ENCODE results near the gene LAG3.
A peak's percentile ranks its signal among the peaks of the same experiment; 100 is the strongest.
"Not testable (repeated sequence)": the region's sequence is repeated elsewhere in the genome, so short reads cannot be mapped to it uniquely, and the experiment has no call there.

LAG3 gene

GRCh38 chr12:6772331-6772695 lies at the start of gene LAG3:
Gene LAG3, plus strand, starts transcription at chr12:6772520. Its CDS starts 333 bp downstream, at chr12:6772853.
- peak in 1 of 2 donors; percentile 64 for DNase-seq (ENCODE audit: low read depth in 2 of 2)

GRCh38 chr12:6722863-6723262 lies 49.5 kb upstream of the LAG3 start:
- DNase-seq (ENCODE audit: low read depth in 2 of 2): no peak

DNA sequence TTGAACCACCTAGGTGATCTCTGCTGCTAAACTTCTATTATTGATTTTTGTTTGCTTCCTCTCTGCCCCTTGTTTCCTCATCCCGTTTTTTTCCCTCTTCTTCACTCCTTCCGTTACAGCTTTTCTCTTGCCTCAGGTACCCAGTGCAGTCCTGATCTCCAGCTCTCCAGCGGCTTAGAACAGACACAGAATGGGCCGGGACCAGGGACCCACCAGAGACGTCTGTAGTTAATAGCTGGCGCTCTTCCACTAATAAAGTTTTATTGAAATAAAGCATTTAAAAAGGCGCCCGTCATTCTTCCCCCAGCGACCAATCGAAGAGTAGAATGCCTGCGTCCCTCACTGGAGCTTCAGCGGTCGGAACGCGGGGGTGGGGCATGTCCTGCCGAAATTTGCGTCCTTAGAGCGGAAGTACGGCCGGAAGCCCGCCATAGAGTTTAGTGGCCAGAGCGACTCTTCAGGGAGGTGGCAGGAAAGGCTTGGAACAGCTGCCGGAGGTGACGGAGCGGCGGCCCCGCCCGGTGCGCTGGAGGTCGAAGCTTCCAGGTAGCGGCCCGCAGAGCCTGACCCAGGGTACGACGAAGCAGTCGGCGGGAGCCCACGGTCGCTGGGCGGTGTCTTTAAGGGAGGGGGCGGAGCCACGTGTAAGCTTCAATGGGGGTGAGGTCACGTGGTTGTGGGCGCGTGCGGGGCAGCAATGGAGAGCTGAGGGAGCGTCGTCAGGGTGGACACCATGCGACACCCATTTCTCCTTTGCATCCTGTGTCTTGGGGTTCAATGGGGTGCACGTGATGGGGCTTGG lies 48.5 kb upstream of the LAG3 start, which contains the start of gene COPS7A:
COPS7A (plus strand) TSS at position 440 of the 802 bp plus-strand sequence. CDS start 611 bp downstream, outside the sequence.
- peak; percentile 90 to 97 for DNase-seq (ENCODE audit: low read depth in 2 of 2)

- no peak for DNase-seq (ENCODE audit: low read depth in 2 of 2)
These were observed 47.9 kb upstream of the LAG3 start for GRCh38 chr12:6724409-6724797.

DNA sequence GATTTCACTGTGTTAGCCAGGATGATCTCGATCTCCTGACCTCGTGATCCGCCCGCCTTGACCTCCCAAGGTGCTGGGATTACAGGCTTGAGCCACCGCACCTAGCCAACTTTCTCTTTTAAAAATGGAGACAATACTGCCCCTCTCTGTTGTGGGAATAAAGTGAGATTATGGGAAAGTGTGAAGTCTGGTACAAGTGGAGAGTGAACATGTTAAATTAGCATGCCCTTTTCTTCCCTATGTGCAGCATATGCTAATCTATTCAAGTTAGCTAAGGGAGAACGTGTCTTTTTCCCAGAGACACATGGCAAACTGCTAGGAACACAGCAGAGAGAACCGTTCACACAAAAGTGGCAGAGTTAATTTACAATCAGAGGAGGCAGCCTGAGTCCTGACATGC lies 47.0 kb upstream of the LAG3 start:
- DNase-seq (ENCODE audit: low read depth in 2 of 2): no peak

DNA sequence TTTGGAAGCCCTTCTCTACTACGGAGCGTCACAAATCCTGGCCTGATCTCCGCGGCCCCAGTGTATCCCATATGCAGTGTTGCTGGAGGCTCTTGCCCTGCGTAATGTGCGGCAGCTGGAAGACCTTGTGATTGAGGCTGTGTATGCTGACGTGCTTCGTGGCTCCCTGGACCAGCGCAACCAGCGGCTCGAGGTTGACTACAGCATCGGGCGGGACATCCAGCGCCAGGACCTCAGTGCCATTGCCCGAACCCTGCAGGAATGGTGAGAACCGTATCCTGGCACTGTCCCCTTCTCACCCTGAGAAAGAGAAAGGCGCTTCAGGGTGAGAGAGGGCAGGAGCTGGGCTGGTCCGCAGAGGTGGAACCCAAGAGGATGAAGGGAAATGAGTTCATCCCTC lies 43.1 kb upstream of the LAG3 start:
- no peak for DNase-seq (ENCODE audit: low read depth in 2 of 2)

- no peak for DNase-seq (ENCODE audit: low read depth in 2 of 2)
These were observed 42.2 kb upstream of the LAG3 start for GRCh38 chr12:6730169-6730568.

GRCh38 chr12:6734506-6735387 lies 37.6 kb upstream of the LAG3 start:
- DNase-seq (ENCODE audit: low read depth in 2 of 2): no peak

DNA sequence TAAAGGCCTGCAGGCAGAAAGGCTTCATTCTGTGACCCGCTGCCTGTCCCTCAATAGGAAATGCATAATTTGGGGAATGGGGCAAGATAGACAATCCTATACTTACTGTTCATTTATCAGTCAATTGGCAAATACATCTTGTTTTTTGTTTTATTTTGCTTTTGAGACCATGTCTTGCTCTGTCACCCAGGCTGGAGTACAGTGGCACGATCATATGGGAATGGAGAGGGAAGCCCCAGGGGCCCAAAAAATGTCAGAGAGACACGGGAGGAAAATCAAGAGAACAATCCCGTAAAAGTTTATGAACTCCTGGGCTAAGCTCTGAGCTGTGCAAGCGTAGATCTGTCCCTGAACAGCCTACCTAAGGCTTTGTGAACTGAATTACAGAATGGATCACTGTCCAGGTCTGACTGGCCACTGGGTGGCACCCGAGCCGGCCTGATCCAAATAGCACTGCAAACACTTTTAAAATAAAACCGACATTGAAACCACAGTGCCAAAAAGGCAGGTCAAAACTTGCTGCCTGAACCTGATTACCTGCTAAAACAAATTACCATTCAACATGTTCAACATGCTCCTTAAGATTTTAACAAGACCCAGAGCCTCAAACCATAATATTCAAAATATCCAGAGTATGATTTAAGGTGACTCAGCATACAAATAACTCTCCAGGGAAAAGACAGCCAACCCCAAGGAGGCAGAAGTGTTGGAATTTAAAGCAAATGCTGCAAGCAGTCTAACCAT lies 36.7 kb upstream of the LAG3 start:
- DNase-seq (ENCODE audit: low read depth in 2 of 2): no peak

- DNase-seq (ENCODE audit: low read depth in 2 of 2): no peak
These were observed 35.6 kb upstream of the LAG3 start for GRCh38 chr12:6736754-6737153.

DNA sequence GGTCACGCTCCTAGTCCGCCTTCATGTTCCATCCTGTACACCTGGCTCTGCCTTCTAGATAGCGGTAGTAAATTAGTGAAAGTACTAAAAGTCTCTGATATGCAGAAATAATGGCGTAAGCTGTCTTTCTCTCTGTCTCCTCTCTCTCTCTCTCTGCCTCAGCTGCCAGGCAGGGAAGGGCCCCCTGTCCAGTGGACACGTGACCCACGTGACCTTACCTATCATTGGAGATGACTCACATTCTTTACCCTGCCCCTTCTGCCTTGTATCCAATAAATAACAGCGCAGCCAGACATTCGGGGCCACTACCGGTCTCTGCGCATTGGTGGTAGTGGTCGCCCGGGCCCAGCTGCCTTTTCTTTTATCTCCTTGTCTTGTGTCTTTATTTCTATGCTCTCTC lies 30.2 kb upstream of the LAG3 start:
- DNase-seq (ENCODE audit: low read depth in 2 of 2): not testable (repeated sequence)

DNA sequence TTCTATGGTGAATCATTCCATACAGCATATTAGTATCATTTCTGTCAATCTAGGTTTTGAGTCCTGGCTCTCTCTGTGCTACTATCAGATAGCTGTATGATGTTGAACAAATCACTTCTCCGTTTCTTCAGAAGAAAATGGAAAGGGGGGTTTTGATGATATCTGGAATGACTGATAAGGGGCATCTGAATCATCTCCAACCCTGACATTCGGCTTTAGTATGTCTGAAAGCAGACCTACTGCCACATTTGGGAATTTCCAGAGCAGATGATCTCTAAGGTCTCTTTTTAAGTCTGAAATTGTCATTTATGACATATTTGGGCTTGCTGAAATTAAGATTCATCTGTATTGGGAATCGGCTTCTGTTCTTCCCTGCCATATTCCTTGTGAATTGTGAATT lies 29.5 kb upstream of the LAG3 start:
- DNase-seq (ENCODE audit: low read depth in 2 of 2): no peak

- not testable (repeated sequence) for DNase-seq (ENCODE audit: low read depth in 2 of 2)
These were observed 29.0 kb upstream of the LAG3 start for GRCh38 chr12:6743300-6743699.

DNA sequence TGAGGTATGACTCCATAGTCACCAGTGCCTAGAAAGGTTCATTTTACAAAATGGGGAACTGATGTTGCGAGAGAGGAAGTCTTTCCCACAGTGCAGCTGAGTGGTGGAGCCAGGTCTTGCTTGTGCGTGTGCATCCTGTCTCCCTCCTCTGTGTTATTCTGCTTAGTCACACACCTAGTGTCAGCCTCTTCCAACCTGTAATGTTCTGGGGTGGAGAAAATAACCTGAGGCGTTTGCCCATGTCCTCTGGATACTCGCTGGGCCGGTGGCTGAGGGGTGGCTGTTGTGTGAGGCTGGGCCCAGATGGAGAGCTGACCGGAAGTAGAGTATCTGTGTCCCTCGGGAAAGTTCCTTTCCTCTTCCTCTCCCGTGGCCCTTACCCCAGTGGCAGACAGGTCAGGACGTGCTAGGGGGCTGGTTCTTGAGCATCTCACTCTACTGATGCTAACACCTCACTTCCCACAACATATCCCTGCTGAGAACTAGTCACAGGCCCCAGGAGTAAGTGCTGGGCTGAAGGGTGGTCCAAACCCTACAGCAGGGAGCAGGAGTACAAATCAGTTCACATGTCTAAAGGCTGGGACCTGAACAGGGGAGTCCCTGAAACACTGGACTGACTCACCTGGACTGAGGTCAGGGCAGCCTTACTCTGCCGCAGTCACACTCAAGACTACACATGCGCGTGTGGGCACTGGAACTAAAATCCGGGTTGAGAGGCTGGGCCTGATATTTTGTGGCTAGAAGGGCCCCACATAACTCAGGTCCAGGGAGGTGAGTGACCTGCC lies 26.4 kb upstream of the LAG3 start:
- no peak for DNase-seq (ENCODE audit: low read depth in 2 of 2)

GRCh38 chr12:6747216-6747615 lies 25.1 kb upstream of the LAG3 start:
- no peak for DNase-seq (ENCODE audit: low read depth in 2 of 2)

DNA sequence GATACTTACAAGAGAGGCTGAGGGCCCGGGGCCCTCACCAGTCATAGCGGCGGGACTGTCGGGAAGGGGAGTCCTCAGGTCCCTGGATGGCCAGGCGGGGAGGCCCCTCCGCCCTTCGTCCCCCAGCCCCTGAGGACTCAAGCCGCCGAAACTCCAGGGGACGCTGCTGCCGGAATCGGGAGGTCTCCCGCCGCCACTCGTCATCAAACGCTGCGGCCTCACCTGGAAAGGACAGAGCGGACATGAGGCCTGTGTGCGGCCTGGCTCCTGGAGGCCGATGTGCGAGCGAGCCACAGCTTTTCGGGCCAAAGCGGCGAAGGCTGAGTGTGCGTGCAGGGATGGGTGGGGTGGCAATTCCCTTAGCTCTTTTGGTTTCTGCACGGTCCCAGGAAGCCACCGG lies 23.6 kb upstream of the LAG3 start:
- DNase-seq (ENCODE audit: low read depth in 2 of 2): no peak

DNA sequence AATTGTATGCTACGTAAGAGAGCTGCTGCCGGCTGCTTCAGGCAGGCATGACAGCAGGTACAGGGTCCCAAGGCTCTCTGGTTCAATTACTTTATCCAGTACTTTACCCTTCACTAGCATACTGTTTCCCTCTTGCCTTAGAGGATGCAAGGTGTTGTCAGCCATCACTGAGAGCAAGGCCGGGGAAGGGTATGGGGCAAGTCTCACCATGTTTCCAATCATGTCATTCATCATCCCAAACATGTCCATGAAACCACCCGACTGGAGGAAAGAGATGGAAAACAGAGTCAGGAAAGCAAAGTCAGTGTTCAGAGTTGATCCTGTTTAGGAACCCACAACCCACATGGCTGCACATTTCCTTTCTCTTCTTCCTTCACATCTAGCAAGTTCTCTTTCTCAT lies 21.8 kb upstream of the LAG3 start:
- no peak for DNase-seq (ENCODE audit: low read depth in 2 of 2)

DNA sequence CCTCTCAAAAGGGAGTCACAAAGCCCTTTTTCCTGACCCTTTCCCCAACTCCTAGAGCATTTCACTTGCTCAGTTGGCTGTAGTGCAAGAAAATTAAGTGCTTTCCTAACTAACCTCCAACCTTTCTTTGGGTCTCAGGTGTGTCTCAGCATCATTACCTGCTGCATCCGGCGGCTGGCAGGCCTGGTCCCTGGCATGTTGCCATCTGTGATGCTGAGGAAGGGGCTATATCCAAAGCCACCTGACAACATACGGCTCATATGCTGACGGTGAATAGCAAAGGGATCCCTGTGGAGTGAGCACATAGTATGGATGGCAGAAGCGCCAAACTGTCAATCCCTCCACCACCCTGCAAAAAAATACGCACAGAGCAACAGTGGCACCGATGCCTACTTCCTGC lies 20.6 kb upstream of the LAG3 start:
- DNase-seq (ENCODE audit: low read depth in 2 of 2): no peak

DNA sequence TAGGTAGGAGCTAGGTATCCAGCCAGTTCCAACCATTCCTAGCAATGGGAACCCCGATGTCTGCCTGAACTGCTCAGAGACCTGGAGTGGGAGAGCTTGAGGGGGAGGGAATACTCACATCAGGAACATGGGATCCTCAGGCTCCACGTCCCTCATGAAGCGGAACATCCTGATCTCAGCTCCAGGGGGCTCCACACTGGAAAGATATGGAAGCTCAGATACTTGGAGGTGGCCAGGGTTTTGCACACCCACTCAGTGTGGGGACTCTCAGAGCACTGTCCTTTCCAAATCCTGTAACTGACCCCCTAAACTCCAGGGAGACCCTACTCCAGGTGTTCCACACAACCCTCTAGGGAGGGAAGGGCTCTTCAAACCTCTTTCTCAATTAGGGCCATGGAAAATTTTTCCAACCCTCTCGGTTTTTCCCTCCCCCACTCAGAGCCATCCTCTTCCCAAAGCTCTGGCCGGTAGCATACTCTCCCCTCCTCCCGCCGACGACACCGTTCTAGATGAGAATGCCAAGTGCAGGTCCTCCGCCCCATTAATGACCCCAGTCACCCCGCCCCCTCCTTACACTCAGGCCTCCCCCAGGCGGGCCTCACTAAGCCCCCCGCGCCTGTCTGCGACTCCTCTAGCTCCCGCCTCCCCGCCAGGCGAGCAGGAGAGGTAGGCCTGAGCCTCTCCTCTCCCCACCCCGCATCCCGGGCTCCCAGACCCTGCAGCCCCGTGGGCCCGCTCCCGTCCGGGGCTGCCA lies 20.0 kb upstream of the LAG3 start:
- DNase-seq (ENCODE audit: low read depth in 2 of 2): no peak

GRCh38 chr12:6752921-6753771 lies 19.2 kb upstream of the LAG3 start, which contains the start of gene MLF2:
Gene MLF2, minus strand, starts transcription at chr12:6753141. Its CDS starts 807 bp downstream, at chr12:6752334.
- peak; percentile 97 to 98 for DNase-seq (ENCODE audit: low read depth in 2 of 2)

Measured in stimulated activated CD4-positive, alpha-beta T cell treated with anti-CD3 and anti-CD28 coated beads, Interleukin-4, amount 100 ng/mL, for 48 hours (primary cell).